GM12872 (cell line): ENCODE measurements around the gene CD53.

Experiments used
- TF ChIP-seq, protein P1 (sequence below): IDR thresholded peaks from 3 replicates; pipeline ENCODE4 v1.5.1; 2011; ENCODE audit warnings: low read depth, mild to moderate bottlenecking, low read length, moderate library complexity; ENCODE audit not compliant: insufficient read depth

Gene CD53

GRCh38 chr1:110896090-110896489 lies 23.1 kb downstream of the CD53 start:
- TF ChIP-seq, protein P1, sequence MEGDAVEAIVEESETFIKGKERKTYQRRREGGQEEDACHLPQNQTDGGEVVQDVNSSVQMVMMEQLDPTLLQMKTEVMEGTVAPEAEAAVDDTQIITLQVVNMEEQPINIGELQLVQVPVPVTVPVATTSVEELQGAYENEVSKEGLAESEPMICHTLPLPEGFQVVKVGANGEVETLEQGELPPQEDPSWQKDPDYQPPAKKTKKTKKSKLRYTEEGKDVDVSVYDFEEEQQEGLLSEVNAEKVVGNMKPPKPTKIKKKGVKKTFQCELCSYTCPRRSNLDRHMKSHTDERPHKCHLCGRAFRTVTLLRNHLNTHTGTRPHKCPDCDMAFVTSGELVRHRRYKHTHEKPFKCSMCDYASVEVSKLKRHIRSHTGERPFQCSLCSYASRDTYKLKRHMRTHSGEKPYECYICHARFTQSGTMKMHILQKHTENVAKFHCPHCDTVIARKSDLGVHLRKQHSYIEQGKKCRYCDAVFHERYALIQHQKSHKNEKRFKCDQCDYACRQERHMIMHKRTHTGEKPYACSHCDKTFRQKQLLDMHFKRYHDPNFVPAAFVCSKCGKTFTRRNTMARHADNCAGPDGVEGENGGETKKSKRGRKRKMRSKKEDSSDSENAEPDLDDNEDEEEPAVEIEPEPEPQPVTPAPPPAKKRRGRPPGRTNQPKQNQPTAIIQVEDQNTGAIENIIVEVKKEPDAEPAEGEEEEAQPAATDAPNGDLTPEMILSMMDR, result no peak

- TF ChIP-seq, protein P1, result no peak
These were observed 24.7 kb downstream of the CD53 start for GRCh38 chr1:110897681-110898080.

DNA sequence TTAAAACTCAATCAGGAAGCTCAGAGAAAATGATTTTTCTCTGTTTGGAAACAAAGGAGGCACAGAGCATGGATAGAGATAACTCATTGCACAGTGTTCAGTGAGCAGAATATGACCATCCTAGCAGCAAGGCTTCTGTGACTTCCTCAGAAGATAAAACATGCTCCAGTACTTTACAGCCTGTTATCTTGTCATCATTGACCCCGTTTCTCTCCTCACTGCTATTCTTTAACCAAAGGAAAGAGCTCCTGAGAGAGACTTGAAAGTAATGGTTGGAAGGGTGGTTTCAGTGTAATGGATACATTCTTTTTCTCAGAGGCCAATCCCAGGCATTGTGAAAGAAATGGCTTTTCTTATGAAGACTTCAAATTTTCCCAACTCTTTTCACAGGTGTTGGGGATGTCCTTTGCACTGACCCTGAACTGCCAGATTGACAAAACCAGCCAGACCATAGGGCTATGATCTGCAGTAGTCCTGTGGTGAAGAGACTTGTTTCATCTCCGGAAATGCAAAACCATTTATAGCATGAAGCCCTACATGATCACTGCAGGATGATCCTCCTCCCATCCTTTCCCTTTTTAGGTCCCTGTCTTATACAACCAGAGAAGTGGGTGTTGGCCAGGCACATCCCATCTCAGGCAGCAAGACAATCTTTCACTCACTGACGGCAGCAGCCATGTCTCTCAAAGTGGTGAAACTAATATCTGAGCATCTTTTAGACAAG lies 25.9 kb downstream of the CD53 start:
- TF ChIP-seq, protein P1, result no peak

DNA sequence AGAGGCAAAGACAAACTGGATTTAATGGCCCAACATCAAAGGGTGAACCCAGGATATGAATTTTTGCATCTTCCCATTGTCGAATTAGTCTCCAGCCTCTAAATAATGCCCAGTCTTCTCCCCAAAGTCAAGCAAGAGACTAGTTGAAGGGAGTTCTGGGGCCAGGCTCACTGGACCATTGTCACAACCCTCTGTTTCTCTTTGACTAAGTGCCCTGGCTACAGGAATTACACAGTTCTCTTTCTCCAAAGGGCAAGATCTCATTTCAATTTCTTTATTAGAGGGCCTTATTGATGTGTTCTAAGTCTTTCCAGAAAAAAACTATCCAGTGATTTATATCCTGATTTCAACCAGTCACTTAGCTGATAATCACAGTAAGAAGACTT lies 26.5 kb downstream of the CD53 start:
- TF ChIP-seq, protein P1, result no peak

DNA sequence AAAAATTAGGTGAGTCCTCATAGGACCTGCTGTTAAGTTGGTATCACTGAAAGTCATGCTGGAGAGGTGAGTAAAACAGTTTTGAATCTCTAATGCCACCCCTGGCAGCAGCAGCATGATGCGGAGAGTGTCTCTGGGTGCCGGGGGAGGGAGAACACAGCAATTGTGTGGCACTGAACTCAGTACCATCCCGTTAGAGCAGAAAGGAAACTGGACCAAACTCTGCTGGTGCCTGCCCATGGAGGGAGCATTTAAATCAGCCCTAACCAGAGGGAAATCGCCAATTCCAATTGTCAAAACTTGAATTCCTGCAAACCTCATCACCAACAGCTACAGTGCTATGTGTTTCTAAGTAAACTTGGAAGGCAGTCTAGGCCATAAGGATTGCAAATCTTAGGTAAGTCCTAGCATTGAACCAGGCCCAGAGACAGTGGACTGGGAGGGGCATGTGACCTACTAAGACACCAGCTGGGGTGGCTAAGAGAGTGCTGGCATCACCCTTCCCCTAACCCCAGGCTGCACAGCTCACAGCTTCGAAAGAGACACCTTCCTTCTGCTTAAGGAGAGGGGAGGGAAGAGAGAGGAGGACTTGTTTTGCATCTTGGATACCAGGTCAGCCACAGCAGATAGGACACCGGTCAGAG lies 30.0 kb downstream of the CD53 start:
- TF ChIP-seq, protein P1, result no peak

DNA sequence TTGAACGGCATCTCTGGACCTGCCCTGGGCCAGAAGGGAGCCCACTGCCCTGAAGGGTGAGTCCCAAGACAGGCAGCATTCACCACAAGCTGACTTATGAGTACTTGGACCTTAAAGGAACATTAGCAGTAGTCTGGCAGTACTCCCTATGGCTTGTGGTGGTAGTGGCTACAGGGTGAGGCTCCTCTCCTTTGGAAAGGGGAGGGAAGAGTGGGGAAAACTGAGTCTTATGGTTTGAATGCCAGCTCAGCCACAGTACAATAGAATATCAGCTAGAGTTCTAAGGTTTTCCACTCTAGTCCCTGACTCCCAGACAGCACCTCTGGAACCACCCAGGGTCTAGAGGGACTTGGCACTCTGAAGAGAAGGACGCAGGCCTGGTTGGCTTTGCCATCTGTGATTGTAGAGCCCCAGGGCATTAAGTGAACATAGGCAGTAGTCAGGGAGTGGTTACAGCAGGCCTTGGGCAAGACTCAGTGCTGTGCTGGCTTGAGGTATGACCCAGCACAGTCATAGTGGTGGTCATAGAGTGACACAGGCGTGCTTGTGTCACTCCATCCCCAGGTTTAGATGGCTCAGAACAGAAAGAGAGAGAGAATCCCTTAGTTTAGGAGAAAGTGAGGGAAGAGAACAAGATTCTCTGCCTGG lies 31.0 kb downstream of the CD53 start:
- TF ChIP-seq, protein P1, result no peak

GRCh38 chr1:110912784-110913183 lies 39.8 kb downstream of the CD53 start:
- TF ChIP-seq, protein P1, result no peak
